A673 (cell line): ENCODE measurements around the gene OARD1. TPM values are rescaled to one million over a fixed set of nuclear protein-coding genes. Genes with fewer than 3 reads are reported as not detected.
A peak's percentile ranks its signal among the peaks of the same experiment; 100 is the strongest.

Experiments
- Bru-seq: library from RNA; stranded (reverse); fragments of 400-500 nt; gene quantifications from one replicate; lab custom pipeline; 2021; lab: Mats Ljungman, UMichigan
- BruChase-seq, 2 experiments: library from RNA; stranded (reverse); fragments of 400-500 nt; gene quantifications; one replicate each; lab custom pipeline; 2021; lab: Mats Ljungman, UMichigan
- BruUV-seq: library from RNA; stranded (reverse); fragments of 400-500 nt; replicated peaks from 2 replicates; lab custom pipeline; 2021; lab: Mats Ljungman, UMichigan
- CTCF ChIA-PET: fragments of 300-600 bp; sonication (Branson Sonifier 250); formaldehyde crosslinking; loops from one replicate; lab custom pipeline; 2022; ENCODE audit warnings: antibody characterized with exemption; lab: Charles Lee
- POLR2A ChIA-PET: fragments of 300-600 bp; sonication (Branson Sonifier 250); formaldehyde crosslinking; loops from one replicate; lab custom pipeline; 2022; ENCODE audit warnings: antibody characterized with exemption; ENCODE audit not compliant: low non-redundant PET; lab: Charles Lee
- DNase-seq: peaks from one replicate; pipeline ENCODE4 v3.0.0-alpha.2; 2015; ENCODE audit warnings: low spot score
- H3K27ac ChIP-seq: fragments of 200-600 bp; sonication (generic); 2 replicates; pipeline ENCODE4 v1.5.1; 2016; ENCODE audit warnings: mixed run types, low read depth, mild to moderate bottlenecking, mixed read lengths, antibody characterized with exemption, low read length; ENCODE audit not compliant: poor library complexity, severe bottlenecking
- H3K27me3 ChIP-seq: fragments of 200-600 bp; sonication (generic); replicated peaks from 2 replicates; pipeline ENCODE4 v1.6.1; 2017; ENCODE audit warnings: mixed run types, low read depth, mild to moderate bottlenecking, mixed read lengths, antibody characterized with exemption, low read length; ENCODE audit not compliant: insufficient read depth, poor library complexity
- H3K36me3 ChIP-seq: fragments of 200-600 bp; sonication (generic); 2 replicates; pipeline ENCODE4 v1.6.1; 2016; ENCODE audit warnings: mixed run types, mild to moderate bottlenecking, mixed read lengths, antibody characterized with exemption, low read length; ENCODE audit not compliant: insufficient read depth, poor library complexity, severe bottlenecking
- H3K4me1 ChIP-seq: fragments of 200-600 bp; sonication (generic); 2 replicates; pipeline ENCODE4 v1.6.1; 2017; ENCODE audit warnings: mixed run types, mild to moderate bottlenecking, mixed read lengths, antibody characterized with exemption, low read length; ENCODE audit not compliant: insufficient read depth, poor library complexity, severe bottlenecking
- H3K4me3 ChIP-seq: fragments of 200-600 bp; sonication (generic); 2 replicates; pipeline ENCODE4 v1.5.1; 2016; ENCODE audit warnings: low read depth, mixed run types, mild to moderate bottlenecking, mixed read lengths, low read length; ENCODE audit not compliant: poor library complexity, severe bottlenecking
- H3K9me3 ChIP-seq: fragments of 200-600 bp; sonication (generic); 2 replicates; pipeline ENCODE4 v1.6.1; 2016; ENCODE audit warnings: mixed run types, low read depth, mild to moderate bottlenecking, mixed read lengths, antibody characterized with exemption, low read length; ENCODE audit not compliant: poor library complexity, severe bottlenecking
- CTCF ChIP-seq: fragments of 300-800, 200-600 bp; sonication (generic); conservative IDR thresholded peaks from 2 replicates; pipeline ENCODE4 v1.5.1; 2017; ENCODE audit warnings: low read depth, mild to moderate bottlenecking, antibody characterized with exemption, low read length, moderate library complexity, mixed read lengths
- EZH2 ChIP-seq: fragments of 200-600 bp; sonication (generic); IDR thresholded peaks from 2 replicates; pipeline ENCODE4 v1.6.1; 2017; ENCODE audit warnings: borderline replicate concordance, low read depth, mild to moderate bottlenecking, mixed read lengths, antibody characterized with exemption, low read length; ENCODE audit not compliant: poor library complexity, severe bottlenecking
- intact Hi-C: fragments of 100-400 bp; cut with micrococcal nuclease; formaldehyde crosslinking; loops from one replicate; pipeline ENCODE4 v1.10.0; 2022; ENCODE audit not compliant: unreplicated experiment
- long read RNA-seq: library from polyadenylated mRNA; stranded (forward); transcript quantifications from one replicate; pipeline ENCODE4 v2.0.0, GENCODE V29; 2022
- total RNA-seq: library from RNA; stranded (reverse); gene quantifications from 2 replicates; pipeline ENCODE4 v1.2.3, GENCODE V29; 2021

OARD1 gene
- 27.3 and 30.4 TPM in 2 replicates for total RNA-seq
- percentile 59 among the genes with signal in this experiment for Bru-seq, nascent RNA
- BruChase-seq, experiment 1, labeled RNA remaining after a 2-hour chase: percentile 55 among the genes with signal in this experiment
- percentile 54 among the genes with signal in this experiment for BruChase-seq, experiment 2, labeled RNA remaining after a 6-hour chase
- long read RNA-seq, transcript OARD1-210 (6 exons, 3,330 nt): major isoform, 6 of 21 reads
- long read RNA-seq, transcript OARD1-202 (6 exons, 1,337 nt): minor isoform, 5 of 21 reads
- long read RNA-seq, partial matches to known transcripts: 1 of 21 reads
- long read RNA-seq, other reads (novel, unspliced or antisense): 5 of 21 reads

GRCh38 chr6:41071923-41072835 is at the start of gene OARD1:
Gene OARD1 (minus strand): TSS chr6:41072356. CDS start chr6:41071634, 722 bp downstream.
- BruUV-seq: no TSS peak
- intact Hi-C loops: loop anchor here (5.0 kb wide), 1 partner anchor 245 kb away; no protein-coding TSS in a partner anchor
- CTCF ChIA-PET: interaction anchor here (1.0 kb wide), 1 partner anchor 247 kb away, joined by 4 read pairs; no protein-coding TSS in a partner anchor

GRCh38 chr6:41120058-41120457 is 47.9 kb upstream of the OARD1 start:
- ChIA-PET CTCF (no interaction called here), POLR2A (no interaction called here)
- intact Hi-C loops: no loop called here

More at GRCh38 chr6:41071923-41072835, at the start of gene OARD1:
- Histone ChIP-seq H3K4me3 (peak within 1 kb of the TSS; percentile 91), H3K9me3 (no peaks in the 10 kb centered on the region), H3K27ac (peak within 1 kb of the TSS; percentile 100), H3K27me3 (no peaks in the 10 kb centered on the region), H3K4me1 (peaks cover 28% of the 10 kb centered on the region), H3K36me3 (peaks cover 2% of the 10 kb centered on the region)
- peak; percentile 90 for DNase-seq
- POLR2A ChIA-PET: interaction anchor here (0.8 kb wide), 1 partner anchor 17 kb away, joined by 4 read pairs; no protein-coding TSS in a partner anchor
- TF ChIP-seq CTCF (no peak), EZH2 (no peak)

More at GRCh38 chr6:41120058-41120457, 47.9 kb upstream of the OARD1 start:
- Histone ChIP-seq H3K27me3 (no peaks in the 10 kb centered on the region), H3K4me3 (no peak overlapping the region), H3K9me3 (no peaks in the 10 kb centered on the region), H3K27ac (no peak overlapping the region), H3K4me1 (no peaks in the 10 kb centered on the region), H3K36me3 (no peaks in the 10 kb centered on the region)
- TF ChIP-seq EZH2 (no peak), CTCF (no peak)
- no TSS peak for BruUV-seq
- no peak for DNase-seq
